DND-41 (cell line): ENCODE data around the gene KIF3B.

Experiments
- ATAC-seq: fragments of 200-7000 bp; cut with Tn5 transposase; 3 replicates; pipeline ENCODE4 v1.9.1; 2021; ENCODE audit warnings: low read depth; ENCODE audit not compliant: insufficient read depth
- DNase-seq: peaks from one replicate; pipeline ENCODE4 v3.0.0-alpha.2; 2020
- H2AFZ ChIP-seq: 2 replicates; pipeline ENCODE4 v1.6.0; 2012; ENCODE audit warnings: low read depth, low read length
- H3K27ac ChIP-seq: 2 replicates; pipeline ENCODE4 v1.5.1; 2012; ENCODE audit warnings: low read length, inconsistent platforms
- H3K27me3 ChIP-seq: fragments of 200-600 bp; sonication (generic); 2 replicates; pipeline ENCODE4 v1.6.0; 2012; ENCODE audit warnings: low read length, mild to moderate bottlenecking, inconsistent platforms; ENCODE audit not compliant: insufficient read depth, poor library complexity
- H3K36me3 ChIP-seq: 2 replicates; pipeline ENCODE4 v1.5.1; 2012; ENCODE audit warnings: low read length, inconsistent platforms; ENCODE audit not compliant: insufficient read depth
- H3K4me1 ChIP-seq: 2 replicates; pipeline ENCODE4 v1.5.1; 2012; ENCODE audit warnings: mild to moderate bottlenecking, low read length; ENCODE audit not compliant: insufficient read depth
- H3K4me2 ChIP-seq: 2 replicates; pipeline ENCODE4 v1.6.0; 2012; ENCODE audit warnings: mild to moderate bottlenecking, moderate library complexity, low read length, inconsistent platforms; ENCODE audit not compliant: insufficient read depth
- H3K4me3 ChIP-seq, 2 experiments: fragments of 200-600 bp in 1 of 2; shearing (Covaris generic) in 1 of 2; 2 replicates each; pipeline ENCODE4 v1.5.1; 2012 to 2016; ENCODE audit warnings: inconsistent platforms in 2 of 2, low read length in 2 of 2, mild to moderate bottlenecking in 2 of 2, low read depth in 1 of 2, moderate library complexity in 1 of 2
- H3K79me2 ChIP-seq: 2 replicates; pipeline ENCODE4 v1.6.0; 2012; ENCODE audit warnings: low read length, inconsistent platforms; ENCODE audit not compliant: insufficient read depth
- H3K9ac ChIP-seq: 2 replicates; pipeline ENCODE4 v1.6.0; 2012; ENCODE audit warnings: low read depth, mild to moderate bottlenecking, inconsistent platforms, low read length, moderate library complexity
- H3K9me3 ChIP-seq: 2 replicates; pipeline ENCODE4 v1.5.1; 2012; ENCODE audit warnings: low read length, moderate library complexity, mild to moderate bottlenecking, inconsistent platforms; ENCODE audit not compliant: insufficient read depth, severe bottlenecking
- H4K20me1 ChIP-seq: 2 replicates; pipeline ENCODE4 v1.6.0; 2012; ENCODE audit warnings: low read length; ENCODE audit not compliant: insufficient read depth
- CTCF ChIP-seq: IDR thresholded peaks from 2 replicates; pipeline ENCODE4 v1.5.1; 2012; ENCODE audit warnings: borderline replicate concordance, low read length, moderate library complexity, mild to moderate bottlenecking; ENCODE audit not compliant: poor library complexity, severe bottlenecking; ENCODE audit errors: extremely low read depth
- EZH2 ChIP-seq: IDR thresholded peaks from 3 replicates; pipeline ENCODE4 v1.6.1; 2012; ENCODE audit warnings: borderline replicate concordance, low read depth, mild to moderate bottlenecking, moderate library complexity, low read length, inconsistent platforms; ENCODE audit not compliant: severe bottlenecking

KIF3B gene

GRCh38 chr20:32297439-32297838 lies 20.0 kb downstream of the KIF3B start:
- Histone ChIP-seq H3K27me3 (no peaks in the 10 kb centered on the region), H2AFZ (no peak overlapping the region), H3K4me3 (no peak overlapping the region), H3K36me3 (no peaks in the 10 kb centered on the region), H3K4me1 (no peaks in the 10 kb centered on the region), H3K27ac (no peak overlapping the region), H3K79me2 (peaks cover 14% of the 10 kb centered on the region), H3K9ac (no peak overlapping the region), H3K9me3 (no peaks in the 10 kb centered on the region), H4K20me1 (no peaks in the 10 kb centered on the region; the same call in 1 of the 2 replicates), H3K4me2 (no peak overlapping the region)
- DNase-seq (no peak), ATAC-seq (no peak)
- TF ChIP-seq EZH2 (no peak), CTCF (no peak)

- Histone ChIP-seq H3K27me3 (no peaks in the 10 kb centered on the region), H3K4me1 (no peaks in the 10 kb centered on the region), H3K4me3 (no peak overlapping the region), H2AFZ (no peak overlapping the region), H3K27ac (no peak overlapping the region), H3K79me2 (peaks cover 14% of the 10 kb centered on the region), H3K4me2 (no peak overlapping the region), H3K36me3 (no peaks in the 10 kb centered on the region), H3K9me3 (no peaks in the 10 kb centered on the region), H3K9ac (no peak overlapping the region), H4K20me1 (no peaks in the 10 kb centered on the region; the same call in 1 of the 2 replicates)
- no peak for TF ChIP-seq CTCF
- no peak for TF ChIP-seq EZH2
- DNase-seq: no peak
- ATAC-seq: no peak
Measured at GRCh38 chr20:32300647-32301046, 23.2 kb downstream of the KIF3B start.

- TF ChIP-seq EZH2 (no peak), CTCF (no peak)
- Histone ChIP-seq H3K9ac (no peak overlapping the region), H2AFZ (no peak overlapping the region), H4K20me1 (no peaks in the 10 kb centered on the region; the same call in 1 of the 2 replicates), H3K4me3 (no peak overlapping the region), H3K36me3 (no peaks in the 10 kb centered on the region), H3K4me2 (no peak overlapping the region), H3K9me3 (no peaks in the 10 kb centered on the region), H3K27ac (no peak overlapping the region), H3K79me2 (peaks cover 12% of the 10 kb centered on the region), H3K27me3 (no peaks in the 10 kb centered on the region), H3K4me1 (no peaks in the 10 kb centered on the region)
- DNase-seq (no peak), ATAC-seq (no peak)
Measured at GRCh38 chr20:32301719-32302506, 24.5 kb downstream of the KIF3B start.
